ENCODE results near the gene NFIA.

NFIA gene

DNA sequence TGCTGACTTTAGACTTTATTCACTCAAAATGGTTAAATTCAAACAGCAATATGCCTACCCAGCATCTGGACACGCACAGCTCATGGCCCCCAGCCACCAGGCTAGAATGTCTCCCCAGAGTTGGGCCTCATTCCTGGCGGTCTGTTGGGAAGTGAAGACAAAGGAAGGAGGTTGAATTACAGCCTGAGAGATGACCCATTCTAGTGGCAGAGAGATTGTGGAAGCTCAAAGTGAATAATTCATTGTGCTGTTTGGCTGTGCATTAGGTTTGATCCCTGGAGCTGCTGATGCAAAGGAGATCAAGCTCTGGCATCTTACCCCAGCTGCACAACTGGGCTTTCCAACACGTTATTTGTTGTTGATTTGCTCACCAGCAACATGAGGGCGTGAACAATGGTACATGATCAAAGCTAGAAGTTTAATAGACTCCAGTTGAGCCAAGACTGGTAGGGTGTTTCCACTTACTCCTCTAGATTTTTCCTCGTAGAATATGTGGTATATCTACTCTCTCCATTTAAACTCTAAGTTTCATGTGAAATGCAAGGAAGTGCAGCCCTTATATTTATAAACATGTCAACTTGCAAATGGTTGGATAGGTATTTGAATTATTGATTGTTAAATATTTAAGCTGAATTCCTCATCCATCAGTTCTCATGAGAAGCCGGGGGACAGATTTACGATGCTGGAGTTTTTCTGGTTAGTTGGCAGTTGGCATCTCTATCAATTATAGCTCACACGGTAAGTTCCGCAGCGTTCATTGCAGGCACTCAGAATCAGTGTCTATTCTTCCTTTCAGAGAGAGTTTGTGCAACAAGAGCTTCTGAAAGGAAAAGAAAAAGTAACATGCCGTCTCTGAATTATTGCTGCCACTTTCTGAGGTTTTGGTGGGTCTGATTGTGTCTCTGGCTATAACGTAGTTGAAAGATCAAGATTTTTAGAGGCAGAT is 419.9 kb downstream of the NFIA start:
- TF ChIP-seq, protein P1, sequence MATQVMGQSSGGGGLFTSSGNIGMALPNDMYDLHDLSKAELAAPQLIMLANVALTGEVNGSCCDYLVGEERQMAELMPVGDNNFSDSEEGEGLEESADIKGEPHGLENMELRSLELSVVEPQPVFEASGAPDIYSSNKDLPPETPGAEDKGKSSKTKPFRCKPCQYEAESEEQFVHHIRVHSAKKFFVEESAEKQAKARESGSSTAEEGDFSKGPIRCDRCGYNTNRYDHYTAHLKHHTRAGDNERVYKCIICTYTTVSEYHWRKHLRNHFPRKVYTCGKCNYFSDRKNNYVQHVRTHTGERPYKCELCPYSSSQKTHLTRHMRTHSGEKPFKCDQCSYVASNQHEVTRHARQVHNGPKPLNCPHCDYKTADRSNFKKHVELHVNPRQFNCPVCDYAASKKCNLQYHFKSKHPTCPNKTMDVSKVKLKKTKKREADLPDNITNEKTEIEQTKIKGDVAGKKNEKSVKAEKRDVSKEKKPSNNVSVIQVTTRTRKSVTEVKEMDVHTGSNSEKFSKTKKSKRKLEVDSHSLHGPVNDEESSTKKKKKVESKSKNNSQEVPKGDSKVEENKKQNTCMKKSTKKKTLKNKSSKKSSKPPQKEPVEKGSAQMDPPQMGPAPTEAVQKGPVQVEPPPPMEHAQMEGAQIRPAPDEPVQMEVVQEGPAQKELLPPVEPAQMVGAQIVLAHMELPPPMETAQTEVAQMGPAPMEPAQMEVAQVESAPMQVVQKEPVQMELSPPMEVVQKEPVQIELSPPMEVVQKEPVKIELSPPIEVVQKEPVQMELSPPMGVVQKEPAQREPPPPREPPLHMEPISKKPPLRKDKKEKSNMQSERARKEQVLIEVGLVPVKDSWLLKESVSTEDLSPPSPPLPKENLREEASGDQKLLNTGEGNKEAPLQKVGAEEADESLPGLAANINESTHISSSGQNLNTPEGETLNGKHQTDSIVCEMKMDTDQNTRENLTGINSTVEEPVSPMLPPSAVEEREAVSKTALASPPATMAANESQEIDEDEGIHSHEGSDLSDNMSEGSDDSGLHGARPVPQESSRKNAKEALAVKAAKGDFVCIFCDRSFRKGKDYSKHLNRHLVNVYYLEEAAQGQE (IDR thresholded peaks at IDR 0.05; ENCODE audit: low read depth): no peak
- TF ChIP-seq RAD21 (IDR thresholded peaks at IDR 0.05; ENCODE audit: low read depth): no peak
- no peak for TF ChIP-seq FOXM1 (IDR thresholded peaks at IDR 0.05; ENCODE audit: borderline replicate concordance, low read depth)
- TF ChIP-seq EP300 (IDR thresholded peaks at IDR 0.05; ENCODE audit: borderline replicate concordance): no peak
- TF ChIP-seq TEAD4 (IDR thresholded peaks at IDR 0.05): no peak
- no peak for TF ChIP-seq NFIC (IDR thresholded peaks at IDR 0.05)

DNA sequence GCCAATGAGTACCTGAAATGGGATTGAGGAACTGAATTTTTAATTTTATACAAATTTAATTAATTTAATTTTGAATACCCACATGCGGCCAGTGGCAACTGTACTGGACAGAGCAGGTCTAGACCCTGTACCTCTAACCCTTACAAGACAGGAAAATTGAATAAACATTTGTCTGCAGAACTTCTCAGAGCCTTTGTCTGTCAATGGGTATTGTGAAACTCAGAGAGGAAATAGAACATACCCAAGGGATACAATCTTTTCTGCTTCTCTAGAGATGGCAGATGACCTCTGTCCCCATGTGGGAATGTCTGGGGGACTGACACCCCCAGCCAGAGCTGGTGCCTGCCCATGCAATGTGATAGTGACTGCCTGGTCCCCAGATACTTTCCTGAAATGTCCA is 421.9 kb downstream of the NFIA start:
- no peak for TF ChIP-seq TEAD4 (IDR thresholded peaks at IDR 0.05)
- TF ChIP-seq RAD21 (IDR thresholded peaks at IDR 0.05; ENCODE audit: low read depth): no peak
- TF ChIP-seq, protein P1 (IDR thresholded peaks at IDR 0.05; ENCODE audit: low read depth): no peak
- TF ChIP-seq NFIC (IDR thresholded peaks at IDR 0.05): no peak
- TF ChIP-seq EP300 (IDR thresholded peaks at IDR 0.05; ENCODE audit: borderline replicate concordance): no peak
- TF ChIP-seq ZBTB7A (IDR thresholded peaks at IDR 0.05; ENCODE audit: low read depth): no peak
- TF ChIP-seq CREB1 (IDR thresholded peaks at IDR 0.05; ENCODE audit: low read depth): no peak
- TF ChIP-seq YY1 (IDR thresholded peaks at IDR 0.05; ENCODE audit: low read depth): no peak
- no peak for TF ChIP-seq TCF12 (IDR thresholded peaks at IDR 0.05; ENCODE audit: low read depth)
- TF ChIP-seq CEBPB (IDR thresholded peaks at IDR 0.05): no peak
- no peak for TF ChIP-seq EGR1 (IDR thresholded peaks at IDR 0.05)

DNA sequence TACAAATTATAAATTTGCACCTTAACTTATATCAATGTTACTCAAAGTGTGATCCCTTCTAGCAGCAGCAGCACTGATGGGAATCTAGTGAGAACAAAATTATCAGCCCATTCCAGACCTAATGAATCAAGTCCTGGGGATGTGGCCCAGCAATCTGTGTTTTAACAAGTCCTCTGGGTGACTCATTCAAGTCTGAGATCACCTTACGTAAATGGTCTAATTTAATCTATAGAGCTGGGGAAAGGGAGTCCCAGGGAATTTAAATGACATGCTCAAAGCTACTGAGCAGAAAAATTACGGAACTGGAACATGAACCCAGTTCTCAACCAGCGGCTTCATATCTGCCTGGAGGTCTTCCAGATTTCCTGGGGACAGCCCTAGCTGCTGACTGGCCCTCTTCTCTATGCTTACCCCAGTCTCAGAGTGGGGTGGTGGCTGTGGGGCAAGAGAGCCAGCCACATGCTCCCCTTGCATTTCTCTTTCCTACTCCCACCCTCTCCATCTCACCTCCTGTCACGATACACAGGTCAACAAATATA is 422.6 kb downstream of the NFIA start:
- no peak for TF ChIP-seq CEBPB (IDR thresholded peaks at IDR 0.05)
- no peak for TF ChIP-seq EGR1 (IDR thresholded peaks at IDR 0.05)

DNA sequence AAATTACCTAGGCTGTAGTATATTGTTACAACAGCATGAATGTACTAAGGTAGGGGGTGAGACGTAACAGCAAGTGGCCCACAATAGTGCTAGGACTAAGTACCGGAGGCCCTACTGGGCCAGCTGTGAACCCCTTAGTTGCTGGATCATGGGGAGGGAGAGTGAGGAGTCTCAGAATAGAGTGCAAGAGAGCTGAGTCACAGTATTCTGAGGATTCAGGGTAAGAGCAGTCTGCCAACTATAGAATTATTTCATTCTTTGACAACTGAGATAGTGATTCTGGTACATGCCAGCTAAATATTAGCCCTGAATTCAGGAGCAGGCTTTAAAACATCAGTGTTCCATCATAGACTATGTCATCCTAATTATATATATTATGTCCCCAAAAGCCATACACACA is 423.9 kb downstream of the NFIA start:
- TF ChIP-seq TCF12 (IDR thresholded peaks at IDR 0.05; ENCODE audit: low read depth) (no peak), TEAD4 (IDR thresholded peaks at IDR 0.05) (no peak), CREB1 (IDR thresholded peaks at IDR 0.05; ENCODE audit: low read depth) (no peak), YY1 (IDR thresholded peaks at IDR 0.05; ENCODE audit: low read depth) (no peak), NFIC (IDR thresholded peaks at IDR 0.05) (no peak)
- TF ChIP-seq, protein P2, sequence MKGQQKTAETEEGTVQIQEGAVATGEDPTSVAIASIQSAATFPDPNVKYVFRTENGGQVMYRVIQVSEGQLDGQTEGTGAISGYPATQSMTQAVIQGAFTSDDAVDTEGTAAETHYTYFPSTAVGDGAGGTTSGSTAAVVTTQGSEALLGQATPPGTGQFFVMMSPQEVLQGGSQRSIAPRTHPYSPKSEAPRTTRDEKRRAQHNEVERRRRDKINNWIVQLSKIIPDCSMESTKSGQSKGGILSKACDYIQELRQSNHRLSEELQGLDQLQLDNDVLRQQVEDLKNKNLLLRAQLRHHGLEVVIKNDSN (IDR thresholded peaks at IDR 0.05): no peak

DNA sequence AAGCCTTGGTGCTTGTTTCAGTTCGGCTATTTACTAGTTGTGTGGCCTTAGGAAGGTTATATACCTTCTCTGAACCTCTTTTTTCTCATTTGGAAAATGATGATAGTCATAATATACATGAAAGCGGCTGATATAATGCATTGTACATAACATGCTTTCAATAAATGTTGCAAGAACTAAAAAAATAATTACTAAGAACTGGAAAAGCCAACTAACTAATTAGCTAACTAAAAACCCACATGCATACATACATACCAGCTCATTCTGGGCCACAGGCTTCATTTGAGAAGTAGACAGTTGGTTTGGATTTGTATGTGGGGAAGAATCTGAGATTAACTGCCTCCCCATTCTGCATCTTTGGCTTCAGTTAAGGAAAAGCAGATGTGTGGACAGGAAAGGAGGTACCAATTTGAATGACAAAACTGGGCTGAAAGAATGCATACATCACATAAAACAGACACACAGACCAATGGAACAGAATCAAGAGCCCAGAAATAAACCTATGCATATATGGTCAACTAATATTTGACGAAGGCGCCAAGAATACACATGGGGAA is 424.7 kb downstream of the NFIA start:
- TF ChIP-seq ZBTB7A (IDR thresholded peaks at IDR 0.05; ENCODE audit: low read depth): no peak
- no peak for TF ChIP-seq TAF1 (IDR thresholded peaks at IDR 0.05; ENCODE audit: low read depth)
- no peak for TF ChIP-seq NFIC (IDR thresholded peaks at IDR 0.05)
- no peak for TF ChIP-seq EGR1 (IDR thresholded peaks at IDR 0.05)
- TF ChIP-seq, protein P2 (IDR thresholded peaks at IDR 0.05): no peak

All from Ishikawa (cell line).